HG03558 (cell line): ENCODE data around the gene SYNPO2.
A peak's percentile ranks its signal among the peaks of the same experiment; 100 is the strongest.

ENCODE experiments used
- ATAC-seq: cut with Tn5 transposase; IDR thresholded peaks from one replicate; pipeline ENCODE4 v1.9.1; 2021; ENCODE audit warnings: moderate number of reproducible peaks; ENCODE audit not compliant: unreplicated experiment; ENCODE audit errors: extremely low read depth

Gene SYNPO2

GRCh38 chr4:119025916-119026661, 137.4 kb downstream of the SYNPO2 start:
- ATAC-seq, result no peak

DNA sequence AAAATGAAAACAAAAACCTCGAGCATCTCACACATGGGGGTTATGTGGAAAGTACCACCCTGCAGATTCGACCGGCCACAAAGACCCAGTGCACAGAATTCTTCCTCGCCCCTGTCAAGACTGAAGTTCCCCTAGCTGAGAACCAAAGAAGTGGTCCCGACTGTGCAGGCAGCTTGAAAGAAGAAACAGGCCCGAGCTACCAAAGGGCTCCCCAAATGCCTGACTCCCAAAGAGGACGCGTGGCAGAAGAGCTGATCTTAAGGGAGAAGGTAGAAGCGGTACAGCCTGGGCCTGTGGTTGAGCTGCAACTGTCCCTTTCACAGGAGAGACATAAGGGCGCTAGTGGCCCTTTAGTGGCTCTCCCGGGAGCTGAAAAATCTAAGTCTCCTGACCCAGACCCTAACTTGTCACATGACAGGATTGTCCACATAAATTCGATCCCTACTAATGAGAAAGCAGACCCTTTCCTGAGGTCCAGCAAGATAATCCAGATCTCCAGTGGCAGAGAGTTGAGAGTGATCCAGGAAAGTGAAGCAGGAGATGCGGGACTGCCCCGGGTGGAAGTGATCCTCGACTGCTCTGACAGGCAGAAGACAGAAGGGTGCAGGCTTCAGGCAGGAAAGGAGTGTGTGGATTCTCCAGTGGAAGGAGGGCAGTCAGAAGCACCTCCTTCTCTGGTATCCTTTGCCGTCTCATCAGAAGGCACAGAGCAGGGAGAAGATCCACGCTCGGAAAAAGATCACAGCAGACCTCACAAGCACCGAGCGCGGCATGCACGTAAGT, 138.2 kb downstream of the SYNPO2 start:
- no peak for ATAC-seq

DNA sequence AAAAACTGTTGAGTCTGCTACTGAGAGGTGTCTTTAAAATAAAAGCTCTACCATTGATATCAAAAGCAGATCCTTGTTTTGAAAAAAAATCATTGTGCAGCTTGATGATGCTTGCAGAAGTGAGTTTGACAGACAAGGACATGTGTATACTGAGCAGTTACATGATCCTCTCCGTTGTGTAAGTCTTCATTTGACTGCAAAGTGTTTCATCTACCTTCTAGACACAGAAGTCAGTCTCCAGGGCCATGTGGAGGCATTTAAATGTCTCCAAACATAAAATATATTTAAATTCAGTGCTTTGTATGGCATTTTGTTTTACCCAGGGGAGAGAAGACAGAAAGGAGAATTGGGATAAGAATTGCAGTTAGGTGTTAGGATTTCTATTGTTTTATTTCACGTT, 139.2 kb downstream of the SYNPO2 start:
- ATAC-seq, result no peak

DNA sequence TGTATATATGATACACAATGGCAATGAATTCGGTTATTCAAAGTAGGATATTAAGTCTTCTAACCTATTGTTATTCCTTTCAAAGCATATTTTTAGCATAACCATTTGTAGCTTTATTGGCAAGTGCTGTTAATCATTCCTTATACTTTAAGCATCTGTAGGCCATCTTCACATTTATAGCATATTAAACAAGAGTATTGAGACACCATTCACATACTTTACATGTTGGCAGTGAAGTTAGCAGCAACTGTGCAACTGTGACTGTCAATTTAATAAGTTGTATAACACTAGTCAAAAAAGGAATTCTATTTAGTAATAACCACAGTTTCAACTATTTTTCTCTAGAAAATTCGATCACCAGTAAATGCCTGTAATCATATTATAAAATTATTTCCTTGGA, 139.6 kb downstream of the SYNPO2 start:
- no peak for ATAC-seq

GRCh38 chr4:119029847-119030535, 141.3 kb downstream of the SYNPO2 start:
- ATAC-seq, result no peak

DNA sequence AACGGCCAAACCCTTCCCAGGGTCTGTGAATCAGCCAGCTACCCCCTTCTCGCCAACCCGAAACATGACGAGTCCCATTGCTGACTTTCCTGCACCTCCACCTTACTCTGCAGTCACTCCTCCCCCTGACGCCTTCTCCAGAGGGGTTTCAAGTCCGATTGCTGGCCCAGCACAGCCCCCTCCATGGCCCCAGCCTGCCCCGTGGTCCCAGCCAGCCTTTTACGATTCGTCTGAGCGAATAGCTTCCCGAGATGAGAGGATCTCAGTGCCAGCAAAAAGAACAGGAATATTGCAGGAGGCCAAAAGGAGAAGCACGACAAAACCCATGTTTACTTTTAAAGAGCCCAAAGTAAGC, 141.9 kb downstream of the SYNPO2 start:
- no peak for ATAC-seq

DNA sequence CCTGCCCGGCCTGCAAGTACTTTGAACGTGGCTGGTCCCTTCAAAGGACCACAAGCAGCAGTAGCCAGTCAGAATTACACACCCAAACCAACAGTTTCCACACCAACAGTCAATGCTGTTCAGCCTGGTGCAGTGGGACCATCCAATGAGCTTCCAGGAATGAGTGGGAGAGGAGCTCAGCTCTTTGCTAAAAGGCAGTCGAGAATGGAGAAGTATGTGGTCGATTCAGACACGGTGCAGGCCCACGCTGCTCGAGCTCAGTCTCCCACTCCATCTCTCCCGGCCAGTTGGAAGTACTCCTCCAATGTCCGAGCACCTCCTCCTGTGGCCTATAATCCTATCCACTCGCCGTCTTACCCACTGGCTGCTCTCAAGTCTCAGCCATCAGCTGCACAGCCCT, 142.6 kb downstream of the SYNPO2 start:
- ATAC-seq, result no peak

DNA sequence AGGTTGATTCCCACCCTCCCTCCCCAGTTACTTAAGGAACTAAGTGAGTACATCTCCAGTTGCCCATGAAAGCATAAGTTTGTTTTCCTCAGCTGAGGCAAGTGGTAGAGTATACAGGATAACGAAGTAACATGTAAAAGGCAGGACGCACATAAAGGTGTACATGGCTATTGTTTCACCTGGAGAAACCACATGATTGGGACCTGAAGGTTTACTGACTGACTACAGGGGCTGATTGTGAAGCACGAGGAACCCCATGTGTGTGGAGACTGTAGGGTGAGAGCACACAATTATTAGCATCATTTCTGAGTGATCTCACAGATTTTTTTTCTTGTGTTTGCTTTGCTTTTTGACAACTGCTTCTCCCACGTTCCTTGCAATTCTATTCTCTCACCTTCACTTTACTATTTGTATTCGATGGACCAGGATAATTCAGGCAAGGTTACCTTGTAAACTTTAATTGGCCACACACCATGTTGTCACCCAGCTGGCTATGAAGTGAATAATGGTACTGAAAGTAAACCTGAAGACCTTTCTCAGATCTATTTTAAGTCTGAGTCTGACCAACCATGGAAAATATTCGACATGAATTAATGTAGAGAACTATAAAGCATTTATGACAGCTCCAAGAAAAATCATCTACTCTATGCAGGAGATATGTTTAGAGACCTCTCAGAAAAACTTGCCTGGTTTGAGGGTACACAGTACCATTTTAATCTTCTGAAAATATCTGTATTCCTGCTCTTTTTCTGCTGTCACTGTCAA, 144.4 kb downstream of the SYNPO2 start:
- peak; percentile 51 for ATAC-seq

- ATAC-seq, result no peak
Observed at GRCh38 chr4:119034276-119035008, 145.8 kb downstream of the SYNPO2 start.

- ATAC-seq, result no peak
Observed at GRCh38 chr4:119035951-119036737, 147.5 kb downstream of the SYNPO2 start.

DNA sequence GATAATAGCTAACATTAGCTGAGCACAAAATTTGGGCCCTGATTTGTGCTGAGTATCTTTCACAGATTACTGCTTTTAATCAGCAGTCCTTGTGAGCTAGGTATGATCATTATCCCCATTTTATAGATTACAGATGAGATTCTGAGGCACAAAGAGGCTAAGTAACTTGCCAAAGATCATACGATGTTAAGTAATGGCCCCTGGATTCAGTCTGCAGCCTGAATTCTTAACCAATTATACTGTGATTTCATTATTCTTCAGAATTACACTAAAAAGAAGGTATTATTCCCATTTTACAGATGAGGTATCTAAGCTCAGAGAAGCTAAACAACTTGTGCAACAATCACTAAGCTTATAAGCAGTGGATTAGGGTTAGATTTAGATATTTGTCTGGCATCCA, 149.1 kb downstream of the SYNPO2 start:
- ATAC-seq, result no peak

DNA sequence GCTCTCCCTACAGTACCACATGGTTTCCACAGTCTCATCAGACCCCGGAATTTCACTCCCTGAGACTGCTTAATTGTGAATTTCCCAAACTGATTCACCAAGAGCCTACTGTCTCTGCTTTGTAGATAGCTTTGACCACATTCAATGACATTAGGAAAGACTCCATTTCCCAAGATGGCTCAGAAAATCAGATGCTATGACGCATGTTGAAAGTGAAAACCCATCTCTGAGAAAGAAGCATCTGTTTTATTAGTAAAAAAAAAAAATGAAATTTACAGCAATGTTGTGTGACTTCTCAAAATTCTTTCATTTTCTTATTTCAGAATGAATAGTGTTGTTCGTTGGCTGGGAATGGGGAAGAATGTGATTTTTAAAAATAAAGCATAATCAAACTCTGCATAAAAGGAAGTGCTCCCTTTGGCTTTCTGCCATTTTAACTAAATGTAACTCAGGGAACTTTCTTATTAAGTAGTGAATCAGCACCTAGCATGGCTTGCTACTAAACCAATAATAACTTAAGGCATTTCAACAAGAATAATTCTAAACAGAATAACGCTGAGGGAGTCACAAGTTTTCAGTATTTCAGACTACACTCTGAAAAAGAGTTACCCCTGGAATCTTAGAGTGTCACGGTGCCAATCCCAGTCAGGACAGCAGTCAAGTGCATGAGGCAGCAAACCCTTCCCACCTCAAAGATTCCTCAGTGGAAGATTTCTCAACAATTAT, 149.6 kb downstream of the SYNPO2 start:
- peak; percentile 38 for ATAC-seq

- no peak for ATAC-seq
Observed at GRCh38 chr4:119039160-119039559, 150.5 kb downstream of the SYNPO2 start.

- ATAC-seq, result no peak
Observed at GRCh38 chr4:119039779-119040178, 151.1 kb downstream of the SYNPO2 start.

DNA sequence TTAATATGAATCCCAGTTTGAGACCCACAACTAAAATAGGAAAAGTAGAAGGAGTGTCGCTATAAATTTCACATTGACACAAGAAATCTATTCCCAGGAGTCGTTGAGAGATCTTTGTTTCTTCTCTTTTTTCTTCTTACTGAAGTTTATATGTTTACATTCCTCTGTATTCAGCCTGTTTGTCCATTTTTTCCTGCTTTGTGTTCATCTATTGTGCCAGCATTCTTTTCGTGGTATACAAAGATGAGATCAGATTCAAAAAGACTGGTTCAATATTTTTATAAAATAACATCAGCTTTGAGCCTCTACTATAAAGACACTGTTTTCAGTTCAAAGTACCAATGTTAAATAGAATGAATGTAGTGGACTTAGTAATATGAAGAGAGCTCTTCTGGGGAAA, 151.6 kb downstream of the SYNPO2 start:
- no peak for ATAC-seq

- no peak for ATAC-seq
Observed at GRCh38 chr4:119040694-119041185, 152.1 kb downstream of the SYNPO2 start.

DNA sequence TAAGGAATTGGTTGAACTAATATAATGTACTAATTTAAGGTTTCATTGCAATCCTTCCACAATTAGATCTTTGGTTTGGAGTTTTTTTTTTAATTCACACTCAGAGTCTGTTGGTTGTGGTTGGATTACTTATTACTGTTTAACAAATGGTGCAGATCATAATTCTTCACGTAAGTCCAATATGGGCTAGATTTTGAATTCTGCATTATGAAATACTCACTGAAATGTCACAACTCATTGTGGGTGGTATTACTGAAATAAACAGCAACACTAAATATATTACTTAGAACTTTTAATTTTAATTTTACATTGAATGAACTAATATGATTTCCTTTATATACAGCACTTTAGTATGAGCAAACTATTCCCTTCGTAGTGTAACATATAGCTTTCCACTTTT, 152.7 kb downstream of the SYNPO2 start:
- ATAC-seq, result no peak

DNA sequence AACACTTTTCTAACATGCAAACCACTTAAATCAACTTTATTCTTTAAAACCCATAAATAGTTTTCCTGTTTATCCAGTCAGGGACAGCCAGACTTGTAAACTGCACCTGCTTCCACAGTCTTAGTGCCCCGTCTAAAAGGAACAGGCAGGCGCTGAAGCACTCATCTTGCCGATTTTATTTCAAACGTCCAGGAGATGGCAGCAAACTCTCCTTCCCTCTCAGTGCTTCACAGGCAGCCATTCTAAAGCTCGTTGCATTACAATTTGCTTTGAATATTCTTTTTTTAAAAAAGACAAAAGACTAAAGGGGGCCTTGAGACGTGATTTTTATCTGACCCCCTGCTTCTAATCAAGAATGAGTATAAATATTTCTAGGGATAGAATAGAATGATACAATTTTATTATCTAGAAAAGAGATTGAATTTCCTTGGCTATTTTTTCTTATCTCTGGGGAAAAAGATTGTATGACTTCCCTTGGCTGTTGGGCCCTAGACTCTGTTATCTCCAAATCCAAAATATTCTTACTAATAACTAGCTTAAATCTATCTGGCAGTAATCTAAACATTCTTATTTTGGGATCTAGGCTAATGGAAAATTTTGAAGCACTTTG, 153.4 kb downstream of the SYNPO2 start:
- ATAC-seq, result peak; percentile 47
